SK-N-SH (cell line): ENCODE measurements around the gene SPIRE2. TPM values are rescaled to one million over a fixed set of nuclear protein-coding genes. Genes with fewer than 3 reads are reported as not detected.

Experiments used
- CTCF ChIA-PET: fragments of 300-600, 350-600 bp; formaldehyde crosslinking; extraction: SDS; loops from one replicate; lab custom pipeline; 2021; lab: Yijun Ruan, JAX
- POLR2A ChIA-PET: fragments of 350-600 bp; sonication (Branson Sonifier 250); formaldehyde crosslinking; extraction: SDS; loops from one replicate; lab custom pipeline; 2020; ENCODE audit warnings: antibody characterized with exemption, inconsistent platforms; lab: Yijun Ruan, JAX
- DNase-seq: peaks from one replicate; pipeline ENCODE4 v3.0.0; 2012
- H2AFZ ChIP-seq: fragments of 200-600 bp; sonication (generic); 2 replicates; pipeline ENCODE4 v1.8.1; 2016; ENCODE audit warnings: antibody characterized with exemption, mild to moderate bottlenecking, low read depth
- H3F3A ChIP-seq: fragments of 200-600 bp; sonication (generic); replicated peaks from 2 replicates; pipeline ENCODE3; 2016; ENCODE audit warnings: antibody characterized with exemption, mild to moderate bottlenecking; ENCODE audit not compliant: insufficient read depth
- H3K27ac ChIP-seq, 2 experiments: fragments of 200-500 bp in 1 of 2; fragments of 200-600 bp in 1 of 2; sonication (Bioruptor generic) in 1 of 2; sonication (generic), shearing (Covaris generic) in 1 of 2; 2 replicates each; pipeline versions ENCODE4 v1.5.1 to v1.6.1; 2014 to 2016; ENCODE audit warnings: low read depth in 2 of 2, inconsistent platforms in 1 of 2, low read length in 1 of 2, mild to moderate bottlenecking in 1 of 2, mixed read lengths in 1 of 2
- H3K27me3 ChIP-seq: fragments of 200-600 bp; sonication (generic), shearing (Covaris generic); 2 replicates; pipeline ENCODE4 v1.6.1; 2016; ENCODE audit warnings: mixed run types; ENCODE audit not compliant: insufficient read depth
- H3K36me3 ChIP-seq, 2 experiments: fragments of 200-500 bp in 1 of 2; fragments of 200-600 bp in 1 of 2; sonication (Bioruptor generic) in 1 of 2; sonication (generic) in 1 of 2; replicated peaks in 1 of 2; 2 replicates each; pipeline versions ENCODE3 to v1.5.1; 2014 to 2016; ENCODE audit warnings: low read length in 1 of 2, mild to moderate bottlenecking in 1 of 2; ENCODE audit not compliant: insufficient read depth in 2 of 2, control insufficient read depth in 1 of 2
- H3K4me1 ChIP-seq, 2 experiments: fragments of 200-500 bp in 1 of 2; fragments of 200-600 bp in 1 of 2; sonication (Bioruptor generic) in 1 of 2; sonication (generic), shearing (Covaris generic) in 1 of 2; 2 replicates each; pipeline versions ENCODE4 v1.5.1 to v1.6.1; 2014 to 2016; ENCODE audit warnings: low read depth in 1 of 2, low read length in 1 of 2, mixed run types in 1 of 2; ENCODE audit not compliant: insufficient read depth in 2 of 2, control insufficient read depth in 1 of 2
- H3K4me2 ChIP-seq: fragments of 200-600 bp; sonication (generic), shearing (Covaris generic); 2 replicates; pipeline ENCODE4 v1.6.1; 2017; ENCODE audit warnings: mixed run types
- H3K4me3 ChIP-seq, 2 experiments: fragments of 200-500 bp in 1 of 2; fragments of 200-600 bp in 1 of 2; sonication (Bioruptor generic) in 1 of 2; sonication (generic), shearing (Covaris generic) in 1 of 2; 2 replicates each; pipeline versions ENCODE4 v1.5.1 to v1.8.1; 2014 to 2016; ENCODE audit warnings: low read depth in 2 of 2, inconsistent platforms in 1 of 2, low read length in 1 of 2, mild to moderate bottlenecking in 1 of 2, mixed read lengths in 1 of 2, moderate library complexity in 1 of 2
- H3K79me2 ChIP-seq: fragments of 200-600 bp; sonication (generic); 2 replicates; pipeline ENCODE4 v1.8.1; 2017; ENCODE audit warnings: mild to moderate bottlenecking; ENCODE audit not compliant: insufficient read depth
- H3K9ac ChIP-seq: fragments of 200-600 bp; sonication (generic); 2 replicates; pipeline ENCODE4 v1.6.1; 2017; ENCODE audit warnings: mixed run types
- H3K9me2 ChIP-seq: fragments of 200-600 bp; sonication (generic); 2 replicates; pipeline ENCODE4 v1.6.1; 2017; ENCODE audit warnings: mixed run types
- H3K9me3 ChIP-seq: fragments of 200-600 bp; sonication (generic); 2 replicates; pipeline ENCODE4 v1.6.1; 2017; ENCODE audit warnings: mixed run types, mild to moderate bottlenecking, moderate library complexity
- H4K20me1 ChIP-seq: fragments of 200-600 bp; sonication (generic); 2 replicates; pipeline ENCODE4 v1.6.1; 2017; ENCODE audit warnings: mild to moderate bottlenecking, mixed run types; ENCODE audit not compliant: insufficient read depth
- CHD2 ChIP-seq: fragments of 150-350 bp; IDR thresholded peaks from 2 replicates; pipeline ENCODE4 v1.6.1; 2018; ENCODE audit warnings: low read length; ENCODE audit not compliant: partially characterized antibody
- CTCF ChIP-seq: fragments of 200-600 bp; sonication (generic); IDR thresholded peaks from 2 replicates; pipeline ENCODE4 v1.6.1; 2017; ENCODE audit warnings: antibody characterized with exemption, mild to moderate bottlenecking, moderate library complexity
- EP300 ChIP-seq, 2 experiments: IDR thresholded peaks; 2 replicates each; pipeline versions ENCODE4 v1.4.0 to v1.6.1; 2012; ENCODE audit warnings: borderline replicate concordance in 1 of 2, low read depth in 1 of 2, low read length in 1 of 2
- FOSL2 ChIP-seq: IDR thresholded peaks from 2 replicates; pipeline ENCODE4 v1.4.0; 2012; ENCODE audit warnings: low read depth, mild to moderate bottlenecking, moderate library complexity, borderline replicate concordance
- FOXJ3 ChIP-seq: sonication (generic); formaldehyde crosslinking; IDR thresholded peaks from 2 replicates; pipeline ENCODE4 v1.5.1; 2020; ENCODE audit warnings: mild to moderate bottlenecking, missing genetic modification reagents
- FOXM1 ChIP-seq: IDR thresholded peaks from 2 replicates; pipeline ENCODE4 v1.4.0; 2012; ENCODE audit warnings: low read depth, mild to moderate bottlenecking
- GATA2 ChIP-seq: sonication (generic); formaldehyde crosslinking; IDR thresholded peaks from 2 replicates; pipeline ENCODE4 v1.5.0; 2020; ENCODE audit warnings: mild to moderate bottlenecking, missing genetic modification reagents
- MAX ChIP-seq: IDR thresholded peaks from 2 replicates; pipeline ENCODE4 v1.4.0; 2012; ENCODE audit warnings: low read depth
- MEF2A ChIP-seq: IDR thresholded peaks from 2 replicates; pipeline ENCODE4 v1.4.0; 2012; ENCODE audit warnings: low read depth, borderline replicate concordance
- MXI1 ChIP-seq: IDR thresholded peaks from 2 replicates; pipeline ENCODE4 v1.6.1; 2012; ENCODE audit warnings: mild to moderate bottlenecking, low read depth, low read length, improper control_type of control experiment
- NFIC ChIP-seq: IDR thresholded peaks from 2 replicates; pipeline ENCODE4 v1.4.0; 2012; ENCODE audit warnings: borderline replicate concordance
- NRF1 ChIP-seq: IDR thresholded peaks from 2 replicates; pipeline ENCODE4 v1.6.1; 2012; ENCODE audit warnings: low read depth, mild to moderate bottlenecking, low read length
- POLR2AphosphoS5 ChIP-seq: IDR thresholded peaks from 2 replicates; pipeline ENCODE4 v1.6.1; 2012; ENCODE audit warnings: low read depth, low read length
- RAD21 ChIP-seq: IDR thresholded peaks from 2 replicates; pipeline ENCODE4 v1.6.1; 2012; ENCODE audit warnings: mild to moderate bottlenecking, low read length
- RCOR1 ChIP-seq: fragments of 150-350 bp; IDR thresholded peaks from 2 replicates; pipeline ENCODE4 v1.6.1; 2017; ENCODE audit warnings: antibody characterized with exemption, low read length
- RXRA ChIP-seq: IDR thresholded peaks from 2 replicates; pipeline ENCODE4 v1.4.0; 2012; ENCODE audit warnings: low read depth, mild to moderate bottlenecking, borderline replicate concordance
- SIN3A ChIP-seq: IDR thresholded peaks from 2 replicates; pipeline ENCODE4 v1.6.1; 2012; ENCODE audit warnings: low read depth, mild to moderate bottlenecking, low read length, moderate library complexity, borderline replicate concordance
- SMC3 ChIP-seq: IDR thresholded peaks from 2 replicates; pipeline ENCODE4 v1.6.1; 2012; ENCODE audit warnings: low read depth, low read length, improper control_type of control experiment
- TAF1 ChIP-seq: IDR thresholded peaks from 2 replicates; pipeline ENCODE4 v1.6.1; 2012; ENCODE audit warnings: low read depth, mild to moderate bottlenecking, low read length, moderate library complexity, borderline replicate concordance
- TCF12 ChIP-seq: IDR thresholded peaks from 2 replicates; pipeline ENCODE4 v1.4.0; 2012
- USF2 ChIP-seq: fragments of 150-350 bp; IDR thresholded peaks from 2 replicates; pipeline ENCODE4 v1.6.1; 2017; ENCODE audit warnings: antibody characterized with exemption, low read length, low read depth, borderline replicate concordance
- YY1 ChIP-seq: IDR thresholded peaks from 2 replicates; pipeline ENCODE4 v1.4.0; 2012; ENCODE audit warnings: low read depth, mild to moderate bottlenecking
- ZBTB33 ChIP-seq: IDR thresholded peaks from 2 replicates; pipeline ENCODE4 v1.4.0; 2012; ENCODE audit warnings: low read depth, borderline replicate concordance
- WGBS: methylation state at CpG from one replicate; pipeline ENCODE4 v1.1.6; 2017; ENCODE audit warnings: low lambda C conversion rate; 5-methylcytosine and 5-hydroxymethylcytosine counted together
- polyA plus RNA-seq, 3 experiments: library from polyadenylated mRNA; depleted of rRNA; stranded (reverse); fragments of >200 nt; gene quantifications; 2 replicates each; pipeline ENCODE4 v1.2.3, GENCODE V29; 2012

SPIRE2 gene
- polyA plus RNA-seq, 1 of the 3 experiments (the other 2 are of a cell fraction), result 15.3 TPM

- no peaks in the 10 kb centered on the region for H4K20me1 ChIP-seq
- no peak for DNase-seq
- no peak overlapping the region for H3K27ac ChIP-seq
- no peak overlapping the region for H3K4me2 ChIP-seq
- 80% methylated on average over 6 of the region's 14 CpGs for WGBS
- no peak overlapping the region for H3K4me3 ChIP-seq
- CTCF ChIA-PET, result interaction anchor here (7.0 kb wide), 1 partner anchor 13 kb away, joined by 68 read pairs; no protein-coding TSS in a partner anchor
- H3K36me3 ChIP-seq, result no peaks in the 10 kb centered on the region
- peaks cover 5% of the 10 kb centered on the region for H3F3A ChIP-seq
- H3K4me1 ChIP-seq, result peaks cover 5 to 6% of the 10 kb centered on the region in 2 experiments; a peak in 2 of 4 replicates
- H3K9me3 ChIP-seq, result no peaks in the 10 kb centered on the region
- no peak overlapping the region for H2AFZ ChIP-seq
- no peaks in the 10 kb centered on the region for H3K79me2 ChIP-seq
- H3K27me3 ChIP-seq, result no peaks in the 10 kb centered on the region
- H3K9me2 ChIP-seq, result no peaks in the 10 kb centered on the region
- TF ChIP-seq USF2 (no peak), MEF2A (no peak), YY1 (no peak), TAF1 (no peak), CHD2 (no peak), RCOR1 (no peak), EP300 (IDR thresholded peaks at IDR 0.05; ENCODE audit: borderline replicate concordance in 1 of 2, low read depth in 1 of 2, low read length in 1 of 2) (no peak), GATA2 (CRISPR knock-in tag) (no peak), MXI1 (no peak), FOXM1 (no peak), SIN3A (no peak), RAD21 (no peak), FOXJ3 (CRISPR knock-in tag) (no peak), FOSL2 (no peak), RXRA (no peak), POLR2AphosphoS5 (no peak)
- POLR2A ChIA-PET, result no interaction called here
- H3K9ac ChIP-seq, result no peak overlapping the region
These were observed 19.6 kb downstream of the SPIRE2 start for GRCh38 chr16:89847940-89848297.

GRCh38 chr16:89848974-89849373, 20.7 kb downstream of the SPIRE2 start:
- WGBS, result 84% methylated on average over 5 of the region's 11 CpGs
- ChIA-PET POLR2A (no interaction called here), CTCF (interaction anchor here (3.7 kb wide), 1 partner anchor 12 kb away, joined by 29 read pairs; no protein-coding TSS in a partner anchor)
- H3K27ac ChIP-seq, result no peak overlapping the region
- no peaks in the 10 kb centered on the region for H3K36me3 ChIP-seq
- no peaks in the 10 kb centered on the region for H3K27me3 ChIP-seq
- H3K79me2 ChIP-seq, result no peaks in the 10 kb centered on the region
- H3K4me3 ChIP-seq, result no peak overlapping the region
- H3K4me1 ChIP-seq, result no peaks in the 10 kb centered on the region; a peak in 1 of 4 replicates
- no peaks in the 10 kb centered on the region for H3K9me2 ChIP-seq
- H4K20me1 ChIP-seq, result no peaks in the 10 kb centered on the region
- H3K9me3 ChIP-seq, result no peaks in the 10 kb centered on the region
- no peak overlapping the region for H3K4me2 ChIP-seq
- H2AFZ ChIP-seq, result no peak overlapping the region
- DNase-seq, result no peak
- H3K9ac ChIP-seq, result no peak overlapping the region
- no peaks in the 10 kb centered on the region for H3F3A ChIP-seq
- TF ChIP-seq FOSL2 (no peak), MAX (no peak), NFIC (no peak), CTCF (no peak), SMC3 (no peak), TCF12 (no peak), TAF1 (no peak), RCOR1 (no peak), EP300 (IDR thresholded peaks at IDR 0.05; ENCODE audit: borderline replicate concordance in 1 of 2, low read depth in 1 of 2, low read length in 1 of 2) (no peak), USF2 (no peak), FOXJ3 (CRISPR knock-in tag) (no peak), RAD21 (no peak), SIN3A (no peak), ZBTB33 (no peak), NRF1 (no peak)
